Esophagus muscularis mucosa (tissue), 4 donors: ENCODE results near the gene PNPLA7. TPM values are rescaled to one million over a fixed set of nuclear protein-coding genes. Genes with fewer than 3 reads are reported as not detected.

Source experiments
- DNase-seq: peaks from one replicate; pipeline ENCODE4 v3.0.0-alpha.2; 2017; ENCODE audit errors: extremely low spot score
- H3K27ac ChIP-seq, 4 donors: fragments of 200-600 bp; sonication (generic); replicated peaks in 1 of 4; 1 replicate in 3 of 4; 2 replicates in 1 of 4; pipeline ENCODE4 v1.5.1; 2016 to 2019; ENCODE audit warnings: mild to moderate bottlenecking in 1 of 4
- H3K27me3 ChIP-seq, 4 donors: fragments of 200-600 bp; sonication (generic); one replicate each; pipeline versions ENCODE4 v1.5.1 to v1.6.0; 2016 to 2019
- H3K36me3 ChIP-seq, 4 donors: fragments of 200-600 bp; sonication (generic); one replicate each; pipeline ENCODE4 v1.5.1; 2016 to 2019
- H3K4me1 ChIP-seq, 4 donors: fragments of 200-600 bp; sonication (generic); one replicate each; pipeline ENCODE4 v1.5.1; 2016 to 2019
- H3K4me3 ChIP-seq, 4 donors: fragments of 200-600 bp; sonication (generic); 1 replicate in 2 of 4; 2 replicates in 2 of 4; pipeline ENCODE4 v1.5.1; 2016 to 2019; ENCODE audit warnings: mild to moderate bottlenecking in 4 of 4, moderate library complexity in 1 of 4
- H3K9me3 ChIP-seq, 4 donors: fragments of 200-600 bp; sonication (generic); 1 replicate in 3 of 4; 2 replicates in 1 of 4; pipeline ENCODE4 v1.5.1; 2016 to 2019
- EP300 ChIP-seq: sonication (generic); formaldehyde crosslinking; IDR thresholded peaks from one replicate; pipeline ENCODE4 v1.6.1; 2017; ENCODE audit warnings: antibody characterized with exemption
- POLR2A ChIP-seq: fragments of 450-650 bp; IDR thresholded peaks from one replicate; pipeline ENCODE4 v1.6.1; 2017; ENCODE audit warnings: antibody characterized with exemption, moderate library complexity, mild to moderate bottlenecking, low read depth
- POLR2AphosphoS5 ChIP-seq, 2 donors: sonication (generic); formaldehyde crosslinking; IDR thresholded peaks; one replicate each; pipeline ENCODE4 v1.6.1; 2017; ENCODE audit warnings: antibody characterized with exemption in 2 of 2
- WGBS: methylation state at CpG from one replicate; pipeline ENCODE4 v1.1.5; 2018; 5-methylcytosine and 5-hydroxymethylcytosine counted together
- intact Hi-C: fragments of 100-400 bp; cut with DNase I; formaldehyde crosslinking; loops from one replicate; pipeline ENCODE4 v1.15.1; 2023
- total RNA-seq, 4 donors: library from RNA; depleted of rRNA; stranded (reverse); fragments of >200 nt; gene quantifications; one replicate each; pipeline versions ENCODE4 v1.1.0 to v1.2.1, GENCODE V29; 2016
- TF ChIP-seq, protein P1 (sequence below), 3 experiments: fragments of 200-600 bp in 2 of 3; fragments of 450-650 bp in 1 of 3; sonication (generic) in 2 of 3; IDR thresholded peaks; one replicate each; pipeline ENCODE4 v1.5.1; 2017 to 2019; ENCODE audit warnings: antibody characterized with exemption in 3 of 3, mild to moderate bottlenecking in 2 of 3, moderate library complexity in 1 of 3

Gene PNPLA7
- total RNA-seq, 4 donors from 2014 or later: 3.0 to 6.2 (median 4.0) TPM

DNA sequence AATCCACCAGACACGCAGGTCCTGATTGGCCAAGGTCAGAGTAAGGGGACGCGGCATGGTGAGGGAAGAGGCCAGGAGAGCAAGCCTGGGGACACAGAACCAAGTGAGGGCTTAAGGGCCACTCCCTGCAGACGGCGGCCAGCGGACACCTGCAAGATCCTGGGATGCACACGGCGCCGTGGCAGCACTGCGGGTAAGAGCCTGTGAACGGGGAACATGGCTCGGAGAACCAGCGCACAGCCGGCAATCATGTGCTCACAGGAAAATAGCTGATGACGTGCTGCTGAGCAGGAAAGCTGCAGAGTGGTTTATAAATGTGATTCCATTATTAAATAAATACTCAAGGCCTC, 64.1 kb downstream of the PNPLA7 start:
- no peak overlapping the region for H3K27ac ChIP-seq
- no peak for DNase-seq
- H3K9me3 ChIP-seq: no peaks in the 10 kb centered on the region
- no peaks in the 10 kb centered on the region for H3K27me3 ChIP-seq
- peaks cover 0 to 21% (median 9%) of the 10 kb centered on the region in 4 donors for H3K36me3 ChIP-seq
- no peak for TF ChIP-seq EP300
- TF ChIP-seq POLR2A: no peak
- TF ChIP-seq, protein P1, sequence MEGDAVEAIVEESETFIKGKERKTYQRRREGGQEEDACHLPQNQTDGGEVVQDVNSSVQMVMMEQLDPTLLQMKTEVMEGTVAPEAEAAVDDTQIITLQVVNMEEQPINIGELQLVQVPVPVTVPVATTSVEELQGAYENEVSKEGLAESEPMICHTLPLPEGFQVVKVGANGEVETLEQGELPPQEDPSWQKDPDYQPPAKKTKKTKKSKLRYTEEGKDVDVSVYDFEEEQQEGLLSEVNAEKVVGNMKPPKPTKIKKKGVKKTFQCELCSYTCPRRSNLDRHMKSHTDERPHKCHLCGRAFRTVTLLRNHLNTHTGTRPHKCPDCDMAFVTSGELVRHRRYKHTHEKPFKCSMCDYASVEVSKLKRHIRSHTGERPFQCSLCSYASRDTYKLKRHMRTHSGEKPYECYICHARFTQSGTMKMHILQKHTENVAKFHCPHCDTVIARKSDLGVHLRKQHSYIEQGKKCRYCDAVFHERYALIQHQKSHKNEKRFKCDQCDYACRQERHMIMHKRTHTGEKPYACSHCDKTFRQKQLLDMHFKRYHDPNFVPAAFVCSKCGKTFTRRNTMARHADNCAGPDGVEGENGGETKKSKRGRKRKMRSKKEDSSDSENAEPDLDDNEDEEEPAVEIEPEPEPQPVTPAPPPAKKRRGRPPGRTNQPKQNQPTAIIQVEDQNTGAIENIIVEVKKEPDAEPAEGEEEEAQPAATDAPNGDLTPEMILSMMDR (IDR thresholded peaks at IDR 0.05): no peak
- TF ChIP-seq POLR2AphosphoS5 (IDR thresholded peaks at IDR 0.05): no peak
- no peak overlapping the region for H3K4me3 ChIP-seq
- 91% methylated on average over 15 of the region's 15 CpGs for WGBS
- intact Hi-C loops: no loop called here
- H3K4me1 ChIP-seq: peaks cover 0 to 15% (median 10%) of the 10 kb centered on the region in 4 donors

DNA sequence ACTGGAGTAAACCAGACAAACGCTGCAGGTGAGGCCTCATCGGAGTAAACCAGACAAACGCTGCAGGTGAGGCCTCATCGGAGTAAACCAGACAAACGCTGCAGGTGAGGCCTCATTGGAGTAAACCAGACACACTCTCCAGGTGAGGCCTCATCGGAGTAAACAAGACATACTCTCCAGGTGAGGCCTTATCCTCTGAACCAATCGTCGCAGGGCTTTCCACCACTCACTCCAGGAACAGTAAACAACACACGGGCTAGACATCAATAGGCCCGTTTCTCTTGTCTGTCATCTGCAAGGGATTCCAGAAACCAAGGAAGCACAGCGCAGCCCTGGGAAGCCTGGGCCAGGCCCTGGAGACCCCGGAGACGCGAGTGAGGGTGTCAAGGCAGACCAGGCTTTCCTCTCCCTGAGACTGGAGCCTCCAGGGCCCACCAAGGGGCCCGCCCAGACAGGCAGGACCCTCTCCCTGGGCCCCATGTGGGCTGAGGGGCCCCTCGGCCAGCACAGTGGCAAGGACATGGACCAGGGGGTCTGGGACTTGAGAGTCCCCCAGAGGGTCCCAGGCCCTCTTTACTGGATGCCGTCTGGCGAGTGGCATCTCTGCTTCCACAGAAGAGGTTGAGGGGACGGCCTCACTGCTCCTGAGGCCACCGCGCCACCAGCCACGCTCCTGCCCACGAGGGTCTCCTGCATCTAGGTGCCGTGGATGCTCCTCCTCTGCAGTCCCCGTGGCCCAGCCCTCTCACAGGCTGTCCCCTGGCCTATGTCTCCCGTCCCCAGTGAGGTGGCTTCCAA, 64.7 kb downstream of the PNPLA7 start:
- no peaks in the 10 kb centered on the region for H3K27me3 ChIP-seq
- H3K4me1 ChIP-seq: peaks cover 0 to 15% (median 10%) of the 10 kb centered on the region in 4 donors
- 95% methylated on average over 15 of the region's 26 CpGs for WGBS
- H3K4me3 ChIP-seq: no peak overlapping the region
- no peak overlapping the region for H3K27ac ChIP-seq
- intact Hi-C loops: no loop called here
- DNase-seq: no peak
- H3K36me3 ChIP-seq: peaks cover 0 to 21% (median 8%) of the 10 kb centered on the region in 4 donors
- TF ChIP-seq, protein P1 (IDR thresholded peaks at IDR 0.05): no peak
- TF ChIP-seq POLR2AphosphoS5 (IDR thresholded peaks at IDR 0.05) (no peak), POLR2A (no peak), EP300 (no peak)
- H3K9me3 ChIP-seq: no peaks in the 10 kb centered on the region

DNA sequence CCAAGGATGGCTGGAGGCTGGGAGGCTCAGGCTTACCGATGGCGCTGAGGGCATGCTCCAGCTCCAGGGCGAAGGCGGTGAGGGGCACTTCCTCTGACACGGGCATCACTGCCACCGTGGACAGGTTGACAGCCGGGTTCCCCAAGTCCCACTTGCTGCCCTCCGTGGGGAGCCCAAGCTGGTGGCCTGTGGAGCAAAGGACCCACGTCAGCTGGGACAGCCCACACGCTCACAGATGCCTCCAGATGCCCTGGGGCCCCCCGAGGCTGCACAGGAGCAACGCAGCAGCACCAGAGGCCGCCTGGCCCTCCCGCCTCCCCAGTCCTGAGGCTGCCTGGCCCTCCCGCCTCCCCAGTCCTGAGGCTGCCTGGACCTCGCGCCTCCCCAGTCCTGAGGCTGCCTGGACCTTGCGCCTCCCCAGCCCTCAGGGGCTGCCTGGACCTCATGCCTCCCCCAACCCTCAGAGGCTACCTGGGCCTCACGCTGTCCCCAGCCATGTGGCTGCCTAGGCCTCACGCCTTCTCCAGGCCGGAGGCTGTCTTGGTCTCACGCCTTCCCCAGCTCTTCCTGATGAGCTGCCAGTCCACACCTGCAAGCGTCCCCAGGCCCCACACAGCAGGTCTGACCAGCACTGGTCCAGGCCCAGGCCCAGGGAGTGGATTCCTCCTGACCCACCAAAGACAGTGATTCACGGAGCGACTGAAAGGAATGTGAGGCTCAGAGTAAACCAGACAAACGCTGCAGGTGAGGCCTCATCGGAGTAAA, 65.5 kb downstream of the PNPLA7 start:
- Histone ChIP-seq H3K4me1 (peaks cover 0 to 15% (median 10%) of the 10 kb centered on the region in 4 donors), H3K9me3 (no peaks in the 10 kb centered on the region), H3K4me3 (no peak overlapping the region), H3K36me3 (peaks cover 0 to 22% (median 8%) of the 10 kb centered on the region in 4 donors), H3K27ac (no peak overlapping the region), H3K27me3 (no peaks in the 10 kb centered on the region)
- no peak for DNase-seq
- intact Hi-C loops: no loop called here
- 90% methylated on average over 19 of the region's 27 CpGs for WGBS
- no peak for TF ChIP-seq POLR2AphosphoS5 (IDR thresholded peaks at IDR 0.05)
- TF ChIP-seq, protein P1 (IDR thresholded peaks at IDR 0.05): no peak
- TF ChIP-seq POLR2A: no peak
- no peak for TF ChIP-seq EP300

DNA sequence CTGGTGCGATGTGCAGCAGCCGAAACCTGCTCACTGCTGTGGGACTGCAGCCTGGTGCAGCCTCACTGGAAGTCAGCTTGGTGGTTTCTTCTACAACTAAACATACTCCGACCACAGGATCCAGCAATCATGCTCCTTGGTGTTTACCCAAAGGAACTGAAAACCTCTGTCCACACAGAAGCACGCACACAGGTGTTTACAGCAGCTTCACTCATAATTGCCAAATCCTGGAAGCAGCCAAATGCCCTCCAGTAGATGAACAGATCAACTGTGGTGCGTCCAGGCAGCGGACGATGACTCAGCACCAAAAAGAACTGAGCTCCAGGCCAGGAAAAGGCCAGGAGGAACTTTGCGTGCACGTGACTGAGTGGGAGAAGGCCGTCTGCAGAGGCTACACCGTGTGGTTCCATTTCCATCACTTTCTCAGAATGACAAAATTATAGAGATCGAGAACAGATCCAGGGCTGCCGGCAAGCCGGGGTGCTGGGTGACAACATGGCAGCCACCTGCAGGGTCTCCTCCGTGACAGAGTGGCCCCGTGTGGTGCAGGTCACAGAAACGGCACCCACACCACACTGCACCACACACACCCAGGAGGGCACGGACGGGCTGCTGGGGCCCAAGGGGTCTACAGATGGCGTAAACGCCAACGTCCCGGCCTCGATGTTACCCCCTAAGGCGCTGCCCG, 68.0 kb downstream of the PNPLA7 start:
- no peak for DNase-seq
- Histone ChIP-seq H3K36me3 (peaks cover 0 to 17% (median 4%) of the 10 kb centered on the region in 4 donors), H3K9me3 (no peaks in the 10 kb centered on the region), H3K27me3 (no peaks in the 10 kb centered on the region), H3K4me3 (no peak overlapping the region), H3K4me1 (peaks cover 0 to 15% (median 10%) of the 10 kb centered on the region in 4 donors), H3K27ac (peak overlapping the region in 3 of 4 donors; percentile 38 to 62 (median 45))
- TF ChIP-seq EP300 (no peak), POLR2AphosphoS5 (IDR thresholded peaks at IDR 0.05) (peak in 1 of 2 donors; percentile 68), POLR2A (no peak)
- TF ChIP-seq, protein P1 (IDR thresholded peaks at IDR 0.05): no peak
- intact Hi-C loops: no loop called here
- 70% methylated on average over 25 of the region's 26 CpGs for WGBS
